Neural cell (in vitro differentiated cells): Measurements from ENCODE around the gene CCDC60. TPM values are rescaled to one million over a fixed set of nuclear protein-coding genes. Genes with fewer than 3 reads are reported as not detected.

Experiments
- H2AFZ ChIP-seq: fragments of 200-600, 300-800 bp; sonication (generic), shearing (Covaris generic); 2 replicates; pipeline ENCODE4 v1.6.0; 2014; ENCODE audit warnings: low read depth, mild to moderate bottlenecking, antibody characterized with exemption, low read length, moderate library complexity
- H3F3A ChIP-seq: fragments of 200-600 bp; shearing (Covaris generic); 2 replicates; pipeline ENCODE4 v1.6.1; 2016; ENCODE audit warnings: mild to moderate bottlenecking, moderate library complexity, mixed read lengths, antibody characterized with exemption, low read length; ENCODE audit not compliant: insufficient read depth, poor library complexity, severe bottlenecking
- H3K27ac ChIP-seq: fragments of 200-600, 300-800 bp; sonication (generic), shearing (Covaris generic); 2 replicates; pipeline ENCODE4 v1.5.1; 2014; ENCODE audit warnings: mild to moderate bottlenecking, low read length, moderate library complexity
- H3K27me3 ChIP-seq: fragments of 300-800, 200-600 bp; sonication (generic), shearing (Covaris generic); 2 replicates; pipeline ENCODE4 v1.6.0; 2014; ENCODE audit warnings: mild to moderate bottlenecking, low read depth, low read length, moderate library complexity; ENCODE audit not compliant: insufficient read depth
- H3K36me3 ChIP-seq: fragments of 300-800, 200-600 bp; sonication (generic), shearing (Covaris generic); 2 replicates; pipeline ENCODE4 v1.5.1; 2014; ENCODE audit warnings: mild to moderate bottlenecking, antibody characterized with exemption, low read length, moderate library complexity; ENCODE audit not compliant: insufficient read depth
- H3K4me2 ChIP-seq: fragments of 300-800, 200-600 bp; sonication (generic), shearing (Covaris generic); 2 replicates; pipeline ENCODE4 v1.6.0; 2014; ENCODE audit warnings: mild to moderate bottlenecking, low read length
- H3K4me3 ChIP-seq: fragments of 300-800, 200-600 bp; sonication (generic), shearing (Covaris generic); 2 replicates; pipeline ENCODE4 v1.5.1; 2014; ENCODE audit warnings: mild to moderate bottlenecking, low read length, moderate library complexity
- H3K79me2 ChIP-seq: fragments of 200-600 bp; shearing (Covaris generic); replicated peaks from 2 replicates; pipeline ENCODE4 v1.6.0; 2014; ENCODE audit warnings: mild to moderate bottlenecking, low read length, moderate library complexity; ENCODE audit not compliant: insufficient read depth
- H3K9ac ChIP-seq: fragments of 300-800, 200-600 bp; sonication (generic), shearing (Covaris generic); 2 replicates; pipeline ENCODE4 v1.6.1; 2016; ENCODE audit warnings: mild to moderate bottlenecking, low read length, mixed read lengths
- H3K9me2 ChIP-seq: fragments of 200-600 bp; shearing (Covaris generic); 2 replicates; pipeline ENCODE4 v1.6.1; 2016; ENCODE audit warnings: mild to moderate bottlenecking, low read length, mixed read lengths; ENCODE audit not compliant: insufficient read depth
- H3K9me3 ChIP-seq: fragments of 200-600, 300-800 bp; sonication (generic), shearing (Covaris generic); 2 replicates; pipeline ENCODE4 v1.6.1; 2016; ENCODE audit warnings: mild to moderate bottlenecking, mixed run types, low read length, moderate library complexity, mixed read lengths
- H4K20me1 ChIP-seq: fragments of 200-600 bp; shearing (Covaris generic); 2 replicates; pipeline ENCODE4 v1.6.1; 2016; ENCODE audit warnings: mild to moderate bottlenecking, mixed run types; ENCODE audit not compliant: insufficient read depth
- EP300 ChIP-seq: fragments of 450-650 bp; conservative IDR thresholded peaks from 2 replicates; pipeline ENCODE4 v1.6.1; 2014; ENCODE audit warnings: antibody characterized with exemption, mild to moderate bottlenecking, moderate library complexity; ENCODE audit not compliant: poor library complexity, severe bottlenecking
- EZH2 ChIP-seq: fragments of 200-600, 300-800 bp; shearing (Covaris generic), sonication (generic); IDR thresholded peaks from 2 replicates; pipeline ENCODE4 v1.6.1; 2014; ENCODE audit warnings: antibody characterized with exemption, low read length, borderline replicate concordance, mild to moderate bottlenecking; ENCODE audit not compliant: insufficient read depth, poor library complexity, severe bottlenecking
- MXI1 ChIP-seq: fragments of 450-650 bp; conservative IDR thresholded peaks from 2 replicates; pipeline ENCODE4 v1.6.1; 2014; ENCODE audit warnings: antibody characterized with exemption, mild to moderate bottlenecking; ENCODE audit not compliant: poor library complexity, severe bottlenecking
- POLR2AphosphoS5 ChIP-seq: IDR thresholded peaks from 2 replicates; pipeline ENCODE4 v1.6.1; 2012
- RAD21 ChIP-seq: fragments of 450-650 bp; conservative IDR thresholded peaks from 2 replicates; pipeline ENCODE4 v1.6.1; 2014; ENCODE audit warnings: antibody characterized with exemption, mild to moderate bottlenecking, moderate library complexity
- SMC3 ChIP-seq: fragments of 450-650 bp; conservative IDR thresholded peaks from 2 replicates; pipeline ENCODE4 v1.6.1; 2014; ENCODE audit warnings: antibody characterized with exemption, mild to moderate bottlenecking, moderate library complexity; ENCODE audit not compliant: poor library complexity
- TAF1 ChIP-seq: IDR thresholded peaks from 2 replicates; pipeline ENCODE4 v1.6.1; 2012; ENCODE audit warnings: low read depth
- polyA plus RNA-seq: library from polyadenylated mRNA; depleted of rRNA; stranded (reverse); fragments of >200 nt; gene quantifications from 2 replicates; pipeline ENCODE4 v1.2.3, GENCODE V29; 2014
- TF ChIP-seq, protein P1 (sequence below): IDR thresholded peaks from 2 replicates; pipeline ENCODE4 v1.6.1; 2012; ENCODE audit warnings: borderline replicate concordance
- TF ChIP-seq, protein P2 (sequence below): fragments of 450-650 bp; IDR thresholded peaks from 2 replicates; pipeline ENCODE4 v1.5.1; 2014; ENCODE audit warnings: antibody characterized with exemption, mild to moderate bottlenecking, moderate library complexity; ENCODE audit not compliant: poor library complexity, severe bottlenecking

Gene CCDC60
- polyA plus RNA-seq, 1 donor from 2014 or later = not detected

- TF ChIP-seq RAD21 (no peak), SMC3 (no peak), EZH2 (no peak), EP300 (no peak), TAF1 (no peak), POLR2AphosphoS5 (no peak), MXI1 (no peak)
- TF ChIP-seq, protein P1, sequence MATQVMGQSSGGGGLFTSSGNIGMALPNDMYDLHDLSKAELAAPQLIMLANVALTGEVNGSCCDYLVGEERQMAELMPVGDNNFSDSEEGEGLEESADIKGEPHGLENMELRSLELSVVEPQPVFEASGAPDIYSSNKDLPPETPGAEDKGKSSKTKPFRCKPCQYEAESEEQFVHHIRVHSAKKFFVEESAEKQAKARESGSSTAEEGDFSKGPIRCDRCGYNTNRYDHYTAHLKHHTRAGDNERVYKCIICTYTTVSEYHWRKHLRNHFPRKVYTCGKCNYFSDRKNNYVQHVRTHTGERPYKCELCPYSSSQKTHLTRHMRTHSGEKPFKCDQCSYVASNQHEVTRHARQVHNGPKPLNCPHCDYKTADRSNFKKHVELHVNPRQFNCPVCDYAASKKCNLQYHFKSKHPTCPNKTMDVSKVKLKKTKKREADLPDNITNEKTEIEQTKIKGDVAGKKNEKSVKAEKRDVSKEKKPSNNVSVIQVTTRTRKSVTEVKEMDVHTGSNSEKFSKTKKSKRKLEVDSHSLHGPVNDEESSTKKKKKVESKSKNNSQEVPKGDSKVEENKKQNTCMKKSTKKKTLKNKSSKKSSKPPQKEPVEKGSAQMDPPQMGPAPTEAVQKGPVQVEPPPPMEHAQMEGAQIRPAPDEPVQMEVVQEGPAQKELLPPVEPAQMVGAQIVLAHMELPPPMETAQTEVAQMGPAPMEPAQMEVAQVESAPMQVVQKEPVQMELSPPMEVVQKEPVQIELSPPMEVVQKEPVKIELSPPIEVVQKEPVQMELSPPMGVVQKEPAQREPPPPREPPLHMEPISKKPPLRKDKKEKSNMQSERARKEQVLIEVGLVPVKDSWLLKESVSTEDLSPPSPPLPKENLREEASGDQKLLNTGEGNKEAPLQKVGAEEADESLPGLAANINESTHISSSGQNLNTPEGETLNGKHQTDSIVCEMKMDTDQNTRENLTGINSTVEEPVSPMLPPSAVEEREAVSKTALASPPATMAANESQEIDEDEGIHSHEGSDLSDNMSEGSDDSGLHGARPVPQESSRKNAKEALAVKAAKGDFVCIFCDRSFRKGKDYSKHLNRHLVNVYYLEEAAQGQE = no peak
- TF ChIP-seq, protein P2, sequence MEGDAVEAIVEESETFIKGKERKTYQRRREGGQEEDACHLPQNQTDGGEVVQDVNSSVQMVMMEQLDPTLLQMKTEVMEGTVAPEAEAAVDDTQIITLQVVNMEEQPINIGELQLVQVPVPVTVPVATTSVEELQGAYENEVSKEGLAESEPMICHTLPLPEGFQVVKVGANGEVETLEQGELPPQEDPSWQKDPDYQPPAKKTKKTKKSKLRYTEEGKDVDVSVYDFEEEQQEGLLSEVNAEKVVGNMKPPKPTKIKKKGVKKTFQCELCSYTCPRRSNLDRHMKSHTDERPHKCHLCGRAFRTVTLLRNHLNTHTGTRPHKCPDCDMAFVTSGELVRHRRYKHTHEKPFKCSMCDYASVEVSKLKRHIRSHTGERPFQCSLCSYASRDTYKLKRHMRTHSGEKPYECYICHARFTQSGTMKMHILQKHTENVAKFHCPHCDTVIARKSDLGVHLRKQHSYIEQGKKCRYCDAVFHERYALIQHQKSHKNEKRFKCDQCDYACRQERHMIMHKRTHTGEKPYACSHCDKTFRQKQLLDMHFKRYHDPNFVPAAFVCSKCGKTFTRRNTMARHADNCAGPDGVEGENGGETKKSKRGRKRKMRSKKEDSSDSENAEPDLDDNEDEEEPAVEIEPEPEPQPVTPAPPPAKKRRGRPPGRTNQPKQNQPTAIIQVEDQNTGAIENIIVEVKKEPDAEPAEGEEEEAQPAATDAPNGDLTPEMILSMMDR = no peak
- no peaks in the 10 kb centered on the region for H3F3A ChIP-seq
- H2AFZ ChIP-seq = no peak overlapping the region
Observed at GRCh38 chr12:119500209-119500608, 165.7 kb downstream of the CCDC60 start.

GRCh38 chr12:119501052-119501451 is 166.5 kb downstream of the CCDC60 start:
- H4K20me1 ChIP-seq = no peaks in the 10 kb centered on the region
- no peak overlapping the region for H2AFZ ChIP-seq
- H3K36me3 ChIP-seq = no peaks in the 10 kb centered on the region
- H3K27me3 ChIP-seq = no peaks in the 10 kb centered on the region
- no peak overlapping the region for H3K9ac ChIP-seq
- no peaks in the 10 kb centered on the region for H3K9me3 ChIP-seq
- H3K4me2 ChIP-seq = no peak overlapping the region
- no peak overlapping the region for H3K4me3 ChIP-seq
- H3F3A ChIP-seq = no peaks in the 10 kb centered on the region
- TF ChIP-seq TAF1 (no peak), RAD21 (no peak), EZH2 (no peak), SMC3 (no peak), MXI1 (no peak), EP300 (no peak), POLR2AphosphoS5 (no peak)
- TF ChIP-seq, protein P2 = no peak
- TF ChIP-seq, protein P1 = no peak
- H3K27ac ChIP-seq = no peak overlapping the region
- no peaks in the 10 kb centered on the region for H3K9me2 ChIP-seq
- H3K79me2 ChIP-seq = no peaks in the 10 kb centered on the region

More at GRCh38 chr12:119500209-119500608, 165.7 kb downstream of the CCDC60 start:
- H4K20me1 ChIP-seq = no peaks in the 10 kb centered on the region
- no peaks in the 10 kb centered on the region for H3K9me3 ChIP-seq
- H3K4me3 ChIP-seq = no peak overlapping the region
- H3K79me2 ChIP-seq = no peaks in the 10 kb centered on the region
- H3K27ac ChIP-seq = no peak overlapping the region
- no peaks in the 10 kb centered on the region for H3K27me3 ChIP-seq
- H3K36me3 ChIP-seq = no peaks in the 10 kb centered on the region
- H3K9ac ChIP-seq = no peak overlapping the region
- H3K9me2 ChIP-seq = no peaks in the 10 kb centered on the region
- H3K4me2 ChIP-seq = no peak overlapping the region
